H1 (cell line): ENCODE data around the gene SCUBE2. TPM values are rescaled to one million over a fixed set of nuclear protein-coding genes. Genes with fewer than 3 reads are reported as not detected.

Source experiments
- CTCF ChIA-PET: fragments of 300-600 bp; sonication (Branson Sonifier 250); formaldehyde crosslinking; loops from one replicate; lab custom pipeline; 2021; ENCODE audit not compliant: partially characterized antibody; lab: Charles Lee
- POLR2A ChIA-PET: fragments of 300-600 bp; sonication (Branson Sonifier 250); formaldehyde crosslinking; loops from one replicate; lab custom pipeline; 2021; ENCODE audit warnings: inconsistent platforms; ENCODE audit not compliant: partially characterized antibody; lab: Charles Lee
- DNase-seq, 2 experiments: peaks; one replicate each; pipeline versions ENCODE4 v3.0.0 to v3.0.0-alpha.2; 2010 to 2022; ENCODE audit warnings: low spot score in 2 of 2, low read depth in 1 of 2, mixed read lengths in 1 of 2
- FAIRE-seq: peaks from 2 replicates; lab custom pipeline; 2011; peaks lifted over from hg19 to GRCh38; lab: Jason Lieb, UNC
- H2AFZ ChIP-seq: 2 replicates; pipeline ENCODE4 v1.8.1; 2012; ENCODE audit warnings: low read length, inconsistent platforms
- H2AK5ac ChIP-seq: 2 replicates; pipeline ENCODE4 v1.6.1; 2013; ENCODE audit warnings: low read depth, low read length
- H2BK120ac ChIP-seq: replicated peaks from 2 replicates; pipeline ENCODE3; 2013; ENCODE audit warnings: low read depth, low read length, inconsistent platforms
- H2BK12ac ChIP-seq: 2 replicates; pipeline ENCODE4 v1.6.1; 2013; ENCODE audit warnings: low read depth, low read length
- H2BK15ac ChIP-seq: 2 replicates; pipeline ENCODE4 v1.6.1; 2013; ENCODE audit warnings: low read length
- H2BK20ac ChIP-seq: 2 replicates; pipeline ENCODE4 v1.6.1; 2013; ENCODE audit warnings: low read length
- H2BK5ac ChIP-seq: 2 replicates; pipeline ENCODE4 v1.6.1; 2013; ENCODE audit warnings: low read depth, low read length
- H3K14ac ChIP-seq: 2 replicates; pipeline ENCODE4 v1.6.1; 2013; ENCODE audit warnings: inconsistent platforms; ENCODE audit not compliant: insufficient read length
- H3K18ac ChIP-seq: 2 replicates; pipeline ENCODE4 v1.6.1; 2013; ENCODE audit warnings: low read length; ENCODE audit errors: extremely low read depth
- H3K23ac ChIP-seq: 2 replicates; pipeline ENCODE4 v1.6.1; 2013; ENCODE audit warnings: inconsistent platforms; ENCODE audit not compliant: insufficient read length
- H3K23me2 ChIP-seq: 2 replicates; pipeline ENCODE4 v1.6.1; 2013; ENCODE audit warnings: low read depth, low read length
- H3K27ac ChIP-seq: 2 replicates; pipeline ENCODE4 v1.6.1; 2011; ENCODE audit warnings: low read depth, low read length, inconsistent platforms
- H3K27me3 ChIP-seq, 4 experiments: replicated peaks in 1 of 4; 1 replicate in 1 of 4; 2 replicates in 3 of 4; pipeline versions ENCODE4 v1.6.1 to v1.8.1; 2011 to 2013; ENCODE audit warnings: low read length in 3 of 4, mild to moderate bottlenecking in 3 of 4, inconsistent platforms in 2 of 4, mixed read lengths in 2 of 4, moderate library complexity in 1 of 4; ENCODE audit not compliant: control insufficient read depth in 3 of 4, insufficient read depth in 3 of 4; ENCODE audit errors: extremely low read depth in 1 of 4
- H3K36me3 ChIP-seq, 4 experiments: 2 replicates each; pipeline versions ENCODE4 v1.6.1 to v1.8.1; 2011 to 2013; ENCODE audit warnings: mild to moderate bottlenecking in 4 of 4, low read length in 3 of 4, moderate library complexity in 2 of 4, control low read depth in 1 of 4, inconsistent platforms in 1 of 4; ENCODE audit not compliant: insufficient read depth in 4 of 4, control insufficient read depth in 2 of 4
- H3K4ac ChIP-seq: replicated peaks from 2 replicates; pipeline ENCODE3; 2013; ENCODE audit warnings: low read length, low read depth, mixed read lengths, inconsistent platforms; ENCODE audit not compliant: insufficient read length
- H3K4me1 ChIP-seq, 4 experiments: replicated peaks in 1 of 4; 1 replicate in 1 of 4; 2 replicates in 3 of 4; pipeline versions ENCODE4 v1.6.1 to v1.8.1; 2011 to 2013; ENCODE audit warnings: low read length in 3 of 4, inconsistent platforms in 2 of 4, mixed read lengths in 1 of 4; ENCODE audit not compliant: insufficient read depth in 4 of 4, control insufficient read depth in 3 of 4
- H3K4me2 ChIP-seq, 2 experiments: 2 replicates each; pipeline versions ENCODE4 v1.6.1 to v1.8.1; 2011 to 2013; ENCODE audit warnings: low read depth in 2 of 2, low read length in 2 of 2, control low read depth in 1 of 2, inconsistent platforms in 1 of 2, mild to moderate bottlenecking in 1 of 2; ENCODE audit not compliant: insufficient read depth in 1 of 2
- H3K4me3 ChIP-seq, 4 experiments: fragments of 200-600, 300-600 bp in 1 of 4; sonication (generic), shearing (Covaris generic), sonication (Bioruptor Twin) in 1 of 4; 2 replicates each; pipeline versions ENCODE4 v1.5.1 to v1.8.1; 2011 to 2016; ENCODE audit warnings: low read length in 4 of 4, low read depth in 3 of 4, control low read depth in 2 of 4, inconsistent platforms in 2 of 4, mild to moderate bottlenecking in 2 of 4, mixed read lengths in 1 of 4, moderate library complexity in 1 of 4; ENCODE audit not compliant: insufficient read depth in 2 of 4; ENCODE audit errors: extremely low read depth in 1 of 4
- H3K56ac ChIP-seq: replicated peaks from 2 replicates; pipeline ENCODE3; 2013; ENCODE audit warnings: low read depth, mild to moderate bottlenecking, mixed read lengths, low read length, inconsistent platforms; ENCODE audit not compliant: insufficient read length
- H3K79me1 ChIP-seq: 2 replicates; pipeline ENCODE4 v1.6.1; 2013; ENCODE audit warnings: low read depth, low read length, control low read depth
- H3K79me2 ChIP-seq, 2 experiments: 2 replicates each; pipeline versions ENCODE4 v1.6.1 to v1.8.1; 2012 to 2013; ENCODE audit warnings: low read length in 2 of 2, mild to moderate bottlenecking in 2 of 2, inconsistent platforms in 1 of 2; ENCODE audit not compliant: insufficient read depth in 2 of 2, control insufficient read depth in 1 of 2
- H3K9ac ChIP-seq, 4 experiments: replicated peaks in 1 of 4; 1 replicate in 1 of 4; 2 replicates in 3 of 4; pipeline versions ENCODE4 v1.6.1 to v1.8.1; 2011 to 2013; ENCODE audit warnings: low read depth in 3 of 4, low read length in 3 of 4, control low read depth in 2 of 4, mild to moderate bottlenecking in 2 of 4, moderate library complexity in 2 of 4, inconsistent platforms in 1 of 4; ENCODE audit errors: extremely low read depth in 1 of 4
- H3K9me3 ChIP-seq, 2 experiments: 2 replicates each; pipeline versions ENCODE4 v1.6.1 to v1.8.1; 2012 to 2013; ENCODE audit warnings: mild to moderate bottlenecking in 2 of 2, moderate library complexity in 2 of 2, control low read depth in 1 of 2, inconsistent platforms in 1 of 2, low read depth in 1 of 2, low read length in 1 of 2, mixed read lengths in 1 of 2; ENCODE audit not compliant: insufficient read depth in 2 of 2
- H4K20me1 ChIP-seq, 2 experiments: replicated peaks in 1 of 2; 2 replicates each; pipeline versions ENCODE3 to v1.8.1; 2011 to 2013; ENCODE audit warnings: inconsistent platforms in 2 of 2, low read length in 2 of 2, mild to moderate bottlenecking in 1 of 2; ENCODE audit not compliant: insufficient read depth in 2 of 2, control insufficient read depth in 1 of 2
- H4K5ac ChIP-seq: 2 replicates; pipeline ENCODE4 v1.6.1; 2013; ENCODE audit warnings: low read length, low read depth, mixed read lengths, inconsistent platforms; ENCODE audit not compliant: insufficient read length
- H4K8ac ChIP-seq: 2 replicates; pipeline ENCODE4 v1.8.0; 2013; ENCODE audit warnings: mild to moderate bottlenecking, moderate library complexity, low read length, inconsistent platforms; ENCODE audit not compliant: insufficient read depth; ENCODE audit errors: extremely low read depth
- H4K91ac ChIP-seq: replicated peaks from 2 replicates; pipeline ENCODE3; 2013; ENCODE audit warnings: low read length, mixed read lengths, inconsistent platforms; ENCODE audit not compliant: insufficient read length
- CHD2 ChIP-seq: IDR thresholded peaks from 2 replicates; pipeline ENCODE4 v1.6.1; 2012; ENCODE audit warnings: low read length, improper control_type of control experiment
- KDM5A ChIP-seq: fragments of 200-600 bp; IDR thresholded peaks from 2 replicates; pipeline ENCODE4 v1.7.1; 2012; ENCODE audit warnings: mild to moderate bottlenecking, low read length, inconsistent platforms, mixed read lengths
- MAX ChIP-seq: IDR thresholded peaks from 2 replicates; pipeline ENCODE4 v1.6.1; 2012; ENCODE audit warnings: inconsistent platforms
- RAD21 ChIP-seq, 2 experiments: IDR thresholded peaks in 1 of 2; conservative IDR thresholded peaks in 1 of 2; 2 replicates each; pipeline ENCODE4 v1.6.1; 2011; ENCODE audit warnings: low read depth in 2 of 2, low read length in 2 of 2, improper control_type of control experiment in 1 of 2, inconsistent platforms in 1 of 2, mild to moderate bottlenecking in 1 of 2, moderate library complexity in 1 of 2
- WGBS, 2 experiments: shearing (Covaris generic) in 1 of 2; methylation state at CpG; one replicate each; pipeline versions ENCODE4 v1.1.6 to v1.1.7; 2013 to 2015; ENCODE audit warnings: low lambda C conversion rate in 2 of 2, mixed read lengths in 2 of 2, inconsistent platforms in 1 of 2, low coverage in 1 of 2, missing lambda C conversion rate in 1 of 2; ENCODE audit not compliant: insufficient replicate concordance in 2 of 2, insufficient coverage in 1 of 2, insufficient read length in 1 of 2; ENCODE audit errors: extremely low coverage in 1 of 2, missing lambda C conversion rate in 1 of 2; 5-methylcytosine and 5-hydroxymethylcytosine counted together
- polyA plus RNA-seq, 7 experiments: library from polyadenylated mRNA; depleted of rRNA in 3 of 7; stranded (reverse) in 5 of 7; unstranded in 2 of 7; fragments of >200 nt in 5 of 7; fragments of 200-250 nt in 2 of 7; gene quantifications; 1 replicate in 5 of 7; 2 replicates in 1 of 7; 4 replicates in 1 of 7; pipeline versions ENCODE4 v1.2.1 to v1.2.3, GENCODE V29; 2011 to 2013; ENCODE audit warnings: missing spikeins in 2 of 7, mixed read lengths in 2 of 7
- total RNA-seq: library from RNA; stranded (reverse); fragmentation: NEBNext Ultra II Directional; extraction: Animal tissue kit (Norgen Biotek cat#: 25700); gene quantifications from 2 replicates; pipeline ENCODE4 v1.2.1, GENCODE V29; 2021

SCUBE2 gene
- total and polyA plus RNA-seq, 2 of the 8 experiments (the other 6 are each of a cell fraction or from before 2014, with no cell fraction given), result 0.29 to 1.2 TPM

DNA sequence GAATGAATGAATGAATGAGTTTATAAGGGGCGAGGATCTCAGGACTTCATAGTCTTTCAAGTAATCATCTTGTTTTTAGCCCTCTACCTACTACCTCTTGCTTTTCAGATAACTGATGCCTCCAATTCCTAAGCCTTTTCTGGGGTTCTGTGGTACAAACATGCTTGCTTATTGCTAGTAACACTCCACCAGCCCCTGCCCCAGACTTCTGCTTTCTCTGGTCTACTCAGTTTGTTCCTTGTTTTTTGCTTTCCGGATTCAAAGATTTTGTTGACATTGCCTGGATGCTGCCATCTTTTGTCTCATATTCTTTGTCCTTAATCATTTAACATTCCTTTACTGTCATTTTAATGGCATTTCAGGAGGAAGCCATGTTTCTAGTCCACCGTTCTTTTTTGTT is 118.3 kb downstream of the SCUBE2 start:
- Histone ChIP-seq H2BK5ac (no peak overlapping the region), H3K79me2 (no peaks in the 10 kb centered on the region), H3K36me3 (no peaks in the 10 kb centered on the region), H3K14ac (no peak overlapping the region), H2BK120ac (no peak overlapping the region), H4K5ac (no peak overlapping the region), H2AK5ac (no peak overlapping the region), H2BK12ac (no peak overlapping the region), H3K9ac (no peak overlapping the region), H3K18ac (no peak overlapping the region), H2BK15ac (no peak overlapping the region), H3K23me2 (no peaks in the 10 kb centered on the region), H3K27me3 (no peaks in the 10 kb centered on the region), H3K79me1 (no peaks in the 10 kb centered on the region), H3K4me2 (no peak overlapping the region), H2AFZ (no peak overlapping the region), H3K9me3 (no peaks in the 10 kb centered on the region), H4K20me1 (no peaks in the 10 kb centered on the region), H4K91ac (no peak overlapping the region), H3K27ac (no peak overlapping the region), H3K4me1 (no peaks in the 10 kb centered on the region), H3K56ac (no peak overlapping the region), H3K4me3 (no peak overlapping the region), H2BK20ac (no peak overlapping the region), H4K8ac (no peak overlapping the region), H3K4ac (no peak overlapping the region), H3K23ac (no peak overlapping the region)
- ChIA-PET CTCF (no interaction called here), POLR2A (interaction anchor here (1.8 kb wide), 1 partner anchor 8 kb away, joined by 5 read pairs; no protein-coding TSS in a partner anchor)
- DNase-seq (no peak), FAIRE-seq (no peak)
- WGBS, 2 experiments, result 79% methylated on average over 3 of the region's 3 CpGs; no CpG with 5 or more reads in 1 of the 2 experiments
- TF ChIP-seq RAD21 (IDR thresholded peaks at IDR 0.05 in 1 of 2, conservative IDR thresholded peaks at IDR 0.05 in 1 of 2; ENCODE audit: low read depth in 2 of 2, low read length in 2 of 2), result no peak
- TF ChIP-seq MAX, result no peak
- TF ChIP-seq KDM5A, result no peak
- no peak for TF ChIP-seq CHD2
